Caco-2 (cell line): ENCODE measurements around the gene TRIO. TPM values are rescaled to one million over a fixed set of nuclear protein-coding genes. Genes with fewer than 3 reads are reported as not detected.

Experiments
- BruUV-seq: library from RNA; stranded (reverse); fragments of 400-500 nt; replicated peaks from 2 replicates; lab custom pipeline; 2021; lab: Mats Ljungman, UMichigan
- CTCF ChIA-PET: fragments of 300-600 bp; sonication (Branson Sonifier 250); formaldehyde crosslinking; loops from one replicate; lab custom pipeline; 2022; ENCODE audit warnings: antibody characterized with exemption; lab: Charles Lee
- POLR2A ChIA-PET: fragments of 300-600 bp; sonication (Branson Sonifier 250); formaldehyde crosslinking; loops from one replicate; lab custom pipeline; 2022; ENCODE audit warnings: antibody characterized with exemption; lab: Charles Lee
- DNase-seq, 2 experiments: peaks; one replicate each; pipeline versions ENCODE4 v3.0.0 to v3.0.0-alpha.2; 2020 to 2022
- H3K27me3 ChIP-seq: replicated peaks from 2 replicates; pipeline ENCODE4 v1.6.0; 2011; ENCODE audit warnings: low read length; ENCODE audit not compliant: control insufficient read depth, insufficient read depth
- H3K36me3 ChIP-seq: 2 replicates; pipeline ENCODE4 v1.5.1; 2011; ENCODE audit warnings: low read length; ENCODE audit not compliant: control insufficient read depth, insufficient read depth
- H3K4me1 ChIP-seq: fragments of 250-450 bp; sonication (Bioruptor Pico); 2 replicates; pipeline ENCODE4 v1.5.1; 2020; ENCODE audit warnings: mild to moderate bottlenecking
- H3K4me3 ChIP-seq: 2 replicates; pipeline ENCODE4 v1.5.1; 2011; ENCODE audit warnings: low read depth, mild to moderate bottlenecking, control low read depth, low read length
- H3K9me3 ChIP-seq: fragments of 250-450 bp; sonication (Bioruptor Pico); 2 replicates; pipeline ENCODE4 v1.5.1; 2020; ENCODE audit warnings: mild to moderate bottlenecking, moderate library complexity
- H3K27ac Mint-ChIP-seq: one replicate; pipeline ENCODE4 v1.8.0; 2022; ENCODE audit warnings: mixed read lengths; ENCODE audit not compliant: unreplicated experiment
- H3K27me3 Mint-ChIP-seq: one replicate; pipeline ENCODE4 v1.8.0; 2022; ENCODE audit warnings: mixed read lengths; ENCODE audit not compliant: insufficient read depth, unreplicated experiment
- H3K36me3 Mint-ChIP-seq: one replicate; pipeline ENCODE4 v1.8.0; 2022; ENCODE audit warnings: mild to moderate bottlenecking, mixed read lengths; ENCODE audit not compliant: insufficient read depth, unreplicated experiment
- H3K4me1 Mint-ChIP-seq: one replicate; pipeline ENCODE4 v1.8.0; 2022; ENCODE audit warnings: low read depth, mixed read lengths; ENCODE audit not compliant: unreplicated experiment
- H3K4me3 Mint-ChIP-seq: one replicate; pipeline ENCODE4 v1.8.0; 2022; ENCODE audit warnings: mild to moderate bottlenecking, moderate library complexity, mixed read lengths; ENCODE audit not compliant: unreplicated experiment
- H3K9me3 Mint-ChIP-seq: one replicate; pipeline ENCODE4 v1.8.0; 2022; ENCODE audit warnings: mixed read lengths; ENCODE audit not compliant: unreplicated experiment
- intact Hi-C: fragments of 100-400 bp; cut with micrococcal nuclease; formaldehyde crosslinking; loops from one replicate; pipeline ENCODE4 v1.10.0; 2022; ENCODE audit not compliant: unreplicated experiment
- total RNA-seq: library from RNA; stranded (reverse); gene quantifications from 2 replicates; pipeline ENCODE4 v1.2.3, GENCODE V29; 2022
- TF ChIP-seq, protein P1 (sequence below), 2 experiments: fragments of 200-600 bp in 1 of 2; IDR thresholded peaks; 1 replicate in 1 of 2; 2 replicates in 1 of 2; pipeline versions ENCODE4 v1.5.1 to v1.8.0; 2011 to 2022; ENCODE audit warnings: antibody characterized with exemption in 1 of 2, control low read depth in 1 of 2, inconsistent platforms in 1 of 2, low read depth in 1 of 2, low read length in 1 of 2, mild to moderate bottlenecking in 1 of 2, moderate library complexity in 1 of 2; ENCODE audit not compliant: insufficient read depth in 1 of 2, severe bottlenecking in 1 of 2, unreplicated experiment in 1 of 2

Gene TRIO
- total RNA-seq, 1 experiment from 2014 or later: 92.0 TPM

DNA sequence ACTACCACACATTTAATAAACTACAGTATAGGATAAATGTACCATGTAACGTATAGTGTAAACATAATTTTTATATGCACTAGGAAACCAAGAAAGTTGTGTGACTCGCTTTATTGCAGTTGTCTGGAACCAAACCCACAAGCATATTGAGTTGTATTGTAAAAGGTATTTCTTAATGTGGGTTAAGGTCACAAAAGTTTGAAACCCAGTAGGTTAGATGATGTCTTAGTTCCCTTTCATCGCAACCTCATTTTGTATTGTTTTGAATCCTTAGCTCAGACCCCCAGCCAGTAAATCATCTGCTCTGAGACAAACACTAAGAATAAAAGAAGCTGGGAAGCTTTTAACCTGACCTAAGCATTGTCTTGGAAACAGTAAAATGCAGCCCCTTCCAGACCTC lies 79.1 kb downstream of the TRIO start:
- intact Hi-C loops: no loop called here
- Mint-ChIP-seq H3K27ac (no peak overlapping the region), H3K9me3 (no peaks in the 10 kb centered on the region), H3K4me3 (no peak overlapping the region), H3K4me1 (peaks cover 46% of the 10 kb centered on the region), H3K36me3 (peaks cover 10% of the 10 kb centered on the region), H3K27me3 (no peaks in the 10 kb centered on the region)
- H3K27me3 ChIP-seq: no peaks in the 10 kb centered on the region
- no TSS peak for BruUV-seq
- ChIA-PET CTCF (no interaction called here), POLR2A (no interaction called here)
- TF ChIP-seq, protein P1, sequence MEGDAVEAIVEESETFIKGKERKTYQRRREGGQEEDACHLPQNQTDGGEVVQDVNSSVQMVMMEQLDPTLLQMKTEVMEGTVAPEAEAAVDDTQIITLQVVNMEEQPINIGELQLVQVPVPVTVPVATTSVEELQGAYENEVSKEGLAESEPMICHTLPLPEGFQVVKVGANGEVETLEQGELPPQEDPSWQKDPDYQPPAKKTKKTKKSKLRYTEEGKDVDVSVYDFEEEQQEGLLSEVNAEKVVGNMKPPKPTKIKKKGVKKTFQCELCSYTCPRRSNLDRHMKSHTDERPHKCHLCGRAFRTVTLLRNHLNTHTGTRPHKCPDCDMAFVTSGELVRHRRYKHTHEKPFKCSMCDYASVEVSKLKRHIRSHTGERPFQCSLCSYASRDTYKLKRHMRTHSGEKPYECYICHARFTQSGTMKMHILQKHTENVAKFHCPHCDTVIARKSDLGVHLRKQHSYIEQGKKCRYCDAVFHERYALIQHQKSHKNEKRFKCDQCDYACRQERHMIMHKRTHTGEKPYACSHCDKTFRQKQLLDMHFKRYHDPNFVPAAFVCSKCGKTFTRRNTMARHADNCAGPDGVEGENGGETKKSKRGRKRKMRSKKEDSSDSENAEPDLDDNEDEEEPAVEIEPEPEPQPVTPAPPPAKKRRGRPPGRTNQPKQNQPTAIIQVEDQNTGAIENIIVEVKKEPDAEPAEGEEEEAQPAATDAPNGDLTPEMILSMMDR (IDR thresholded peaks at IDR 0.05; ENCODE audit: insufficient read depth in 1 of 2, low read depth in 1 of 2, low read length in 1 of 2, severe bottlenecking in 1 of 2, unreplicated experiment in 1 of 2): no peak
- H3K4me1 ChIP-seq: peaks cover 6% of the 10 kb centered on the region
- no peaks in the 10 kb centered on the region; the same call in 1 of the 2 replicates for H3K36me3 ChIP-seq
- no peak for DNase-seq
- H3K4me3 ChIP-seq: no peak overlapping the region
- H3K9me3 ChIP-seq: no peaks in the 10 kb centered on the region

DNA sequence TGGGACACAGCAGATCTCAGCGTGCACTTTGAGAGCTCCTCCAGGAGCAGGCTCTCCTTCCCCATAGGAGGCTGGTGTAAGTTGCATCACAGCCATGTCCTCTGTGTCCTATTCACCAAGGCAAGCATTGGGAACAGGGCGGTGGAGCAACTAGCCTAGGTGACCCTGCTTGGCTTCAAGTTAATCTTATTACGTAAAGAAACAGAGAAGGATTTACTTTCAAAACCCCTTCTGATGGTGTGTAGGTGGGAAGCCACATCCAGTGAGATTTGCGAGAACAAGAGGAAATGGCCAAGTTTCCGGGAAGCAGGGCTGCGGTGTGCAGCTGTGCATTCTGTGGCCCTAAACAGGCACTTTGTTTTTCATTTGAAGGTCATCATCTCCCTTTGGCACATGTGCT lies 80.2 kb downstream of the TRIO start:
- peaks cover 51% of the 10 kb centered on the region for H3K4me1 Mint-ChIP-seq
- no TSS peak for BruUV-seq
- POLR2A ChIA-PET: no interaction called here
- H3K27ac Mint-ChIP-seq: peak overlapping the region; percentile 20
- Histone ChIP-seq H3K4me1 (peaks cover 10% of the 10 kb centered on the region), H3K9me3 (no peaks in the 10 kb centered on the region), H3K4me3 (no peak overlapping the region), H3K27me3 (no peaks in the 10 kb centered on the region), H3K36me3 (no peaks in the 10 kb centered on the region; the same call in 1 of the 2 replicates)
- no peak for DNase-seq
- intact Hi-C loops: no loop called here
- no peak overlapping the region for H3K4me3 Mint-ChIP-seq
- no peaks in the 10 kb centered on the region for H3K9me3 Mint-ChIP-seq
- H3K36me3 Mint-ChIP-seq: peaks cover 10% of the 10 kb centered on the region
- TF ChIP-seq, protein P1 (IDR thresholded peaks at IDR 0.05; ENCODE audit: insufficient read depth in 1 of 2, low read depth in 1 of 2, low read length in 1 of 2, severe bottlenecking in 1 of 2, unreplicated experiment in 1 of 2): no peak
- CTCF ChIA-PET: no interaction called here
- H3K27me3 Mint-ChIP-seq: no peaks in the 10 kb centered on the region

DNA sequence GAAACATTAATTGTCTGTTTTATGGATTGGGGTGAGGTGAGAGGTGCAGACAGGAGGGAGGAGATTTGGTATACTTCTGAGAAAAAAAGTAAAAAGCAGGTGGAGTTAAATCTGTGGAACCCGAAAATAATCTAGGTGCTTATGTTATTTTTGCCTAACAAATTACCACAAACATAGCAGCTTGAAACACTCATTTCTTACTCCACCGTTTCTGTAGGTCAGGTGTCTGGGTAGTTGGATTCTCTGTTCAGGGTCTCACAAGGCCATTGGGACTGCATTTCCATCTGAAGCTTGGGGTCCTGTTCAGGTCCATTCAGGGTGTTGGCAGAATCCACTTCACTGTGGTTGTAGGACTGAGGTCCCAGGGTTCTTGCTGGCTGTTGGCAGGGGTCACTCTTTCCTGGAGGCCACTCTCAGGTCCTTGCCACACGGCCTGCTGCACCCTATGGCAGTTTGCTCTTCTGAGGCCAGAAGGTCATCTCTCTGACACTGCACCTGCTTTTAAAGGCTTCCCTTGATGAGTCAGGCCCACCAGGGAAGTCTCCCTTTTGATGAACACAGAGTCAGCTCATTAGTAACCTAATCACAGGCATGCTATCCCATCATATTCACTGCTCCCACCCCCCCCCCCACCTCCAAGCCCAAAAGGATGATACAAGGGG lies 82.2 kb downstream of the TRIO start:
- Mint-ChIP-seq H3K36me3 (peaks cover 7% of the 10 kb centered on the region), H3K27me3 (no peaks in the 10 kb centered on the region), H3K4me1 (peaks cover 46% of the 10 kb centered on the region), H3K27ac (no peak overlapping the region), H3K4me3 (no peak overlapping the region), H3K9me3 (no peaks in the 10 kb centered on the region)
- ChIA-PET CTCF (no interaction called here), POLR2A (no interaction called here)
- intact Hi-C loops: no loop called here
- H3K27me3 ChIP-seq: no peaks in the 10 kb centered on the region
- no peak for DNase-seq
- TF ChIP-seq, protein P1 (IDR thresholded peaks at IDR 0.05; ENCODE audit: insufficient read depth in 1 of 2, low read depth in 1 of 2, low read length in 1 of 2, severe bottlenecking in 1 of 2, unreplicated experiment in 1 of 2): no peak
- peaks cover 10% of the 10 kb centered on the region for H3K4me1 ChIP-seq
- no peaks in the 10 kb centered on the region for H3K9me3 ChIP-seq
- no peak overlapping the region for H3K4me3 ChIP-seq
- no TSS peak for BruUV-seq
- no peaks in the 10 kb centered on the region; the same call in 1 of the 2 replicates for H3K36me3 ChIP-seq
